HG02938 (cell line): ENCODE data around the gene FOSL1.
A peak's percentile ranks its signal among the peaks of the same experiment; 100 is the strongest.

Source experiments
- ATAC-seq: cut with Tn5 transposase; IDR thresholded peaks from one replicate; pipeline ENCODE4 v1.9.1; 2021; ENCODE audit warnings: mild to moderate bottlenecking, moderate library complexity; ENCODE audit not compliant: unreplicated experiment

Gene FOSL1

GRCh38 chr11:65882120-65883057, 17.8 kb downstream of the FOSL1 start:
- ATAC-seq, result no peak

- no peak for ATAC-seq
Measured at GRCh38 chr11:65880844-65881421, 19.3 kb downstream of the FOSL1 start.

- no peak for ATAC-seq
Measured at GRCh38 chr11:65880027-65880426, 20.2 kb downstream of the FOSL1 start.

- no peak for ATAC-seq
Measured at GRCh38 chr11:65879617-65880016, 20.6 kb downstream of the FOSL1 start, which contains the start of gene CTSW. CTSW (plus strand) TSS chr11:65879837; CDS start chr11:65879855, 18 bp downstream.

- ATAC-seq, result peak; percentile 64
Measured at GRCh38 chr11:65873318-65874156, 26.7 kb downstream of the FOSL1 start.

GRCh38 chr11:65872586-65873317, 27.4 kb downstream of the FOSL1 start, which contains the start of gene EFEMP2:
EFEMP2 (minus strand) TSS chr11:65872800; CDS start chr11:65872354, 446 bp downstream.
- no peak for ATAC-seq

GRCh38 chr11:65871811-65872548, 28.2 kb downstream of the FOSL1 start:
- ATAC-seq, result no peak

- ATAC-seq, result no peak
Measured at GRCh38 chr11:65870706-65871681, 29.2 kb downstream of the FOSL1 start.

GRCh38 chr11:65870307-65870658, 29.9 kb downstream of the FOSL1 start:
- no peak for ATAC-seq

- no peak for ATAC-seq
Measured at GRCh38 chr11:65869643-65870306, 30.4 kb downstream of the FOSL1 start.

- no peak for ATAC-seq
Measured at GRCh38 chr11:65868907-65869306, 31.3 kb downstream of the FOSL1 start.

GRCh38 chr11:65868076-65868667, 32.0 kb downstream of the FOSL1 start:
- ATAC-seq, result no peak

- no peak for ATAC-seq
Measured at GRCh38 chr11:65867284-65868071, 32.7 kb downstream of the FOSL1 start.

- ATAC-seq, result no peak
Measured at GRCh38 chr11:65866509-65867283, 33.5 kb downstream of the FOSL1 start.

- no peak for ATAC-seq
Measured at GRCh38 chr11:65865550-65866172, 34.5 kb downstream of the FOSL1 start.
